Breast epithelium (tissue), 4 donors: ENCODE data around the gene PRDX2. TPM values are rescaled to one million over a fixed set of nuclear protein-coding genes. Genes with fewer than 3 reads are reported as not detected.

Experiments
- DNase-seq, 2 donors: peaks; one replicate each; pipeline ENCODE4 v3.0.0-alpha.2; 2019; ENCODE audit warnings: low spot score in 2 of 2
- H3K27ac ChIP-seq, 2 donors: fragments of 200-600 bp; sonication (generic) in 1 of 2; one replicate each; pipeline ENCODE4 v1.5.1; 2016 to 2019; ENCODE audit warnings: mild to moderate bottlenecking in 1 of 2
- H3K27me3 ChIP-seq, 2 donors: fragments of 200-600 bp; sonication (generic) in 1 of 2; one replicate each; pipeline versions ENCODE4 v1.5.1 to v1.6.0; 2017 to 2019; ENCODE audit warnings: control low read depth in 1 of 2, mild to moderate bottlenecking in 1 of 2
- H3K36me3 ChIP-seq: fragments of 200-600 bp; one replicate; pipeline ENCODE4 v1.5.1; 2019
- H3K4me1 ChIP-seq, 2 donors: fragments of 200-600 bp; sonication (generic); one replicate each; pipeline ENCODE4 v1.5.1; 2016 to 2019; ENCODE audit warnings: control low read depth in 1 of 2
- H3K4me3 ChIP-seq, 3 donors: fragments of 200-600 bp; sonication (generic); 1 replicate in 2 of 3; 2 replicates in 1 of 3; pipeline ENCODE4 v1.5.1; 2016 to 2019; ENCODE audit warnings: mild to moderate bottlenecking in 3 of 3, moderate library complexity in 2 of 3
- H3K9me3 ChIP-seq, 2 donors: fragments of 200-600 bp; sonication (generic) in 1 of 2; one replicate each; pipeline ENCODE4 v1.5.1; 2016 to 2019; ENCODE audit warnings: control low read depth in 1 of 2
- POLR2A ChIP-seq: fragments of 450-650 bp; IDR thresholded peaks from one replicate; pipeline ENCODE4 v1.6.1; 2016; ENCODE audit warnings: antibody characterized with exemption, mild to moderate bottlenecking, moderate library complexity
- POLR2AphosphoS5 ChIP-seq, 3 donors: sonication (generic); formaldehyde crosslinking; IDR thresholded peaks; one replicate each; pipeline ENCODE4 v1.6.1; 2017; ENCODE audit warnings: antibody characterized with exemption in 3 of 3
- intact Hi-C: fragments of 100-400 bp; cut with DNase I; formaldehyde crosslinking; loops from one replicate; pipeline ENCODE4 v1.15.1; 2023; ENCODE audit warnings: low total_unique reads
- total RNA-seq, 3 donors: library from RNA; depleted of rRNA; stranded (reverse); fragments of >200 nt; gene quantifications; one replicate each; pipeline ENCODE4 v1.1.0, GENCODE V29; 2016
- TF ChIP-seq, protein P1 (sequence below), 3 donors: fragments of 450-650 bp; IDR thresholded peaks; one replicate each; pipeline ENCODE4 v1.5.1; 2016 to 2017; ENCODE audit warnings: antibody characterized with exemption in 3 of 3, mild to moderate bottlenecking in 3 of 3, moderate library complexity in 3 of 3

PRDX2 gene
- total RNA-seq, 3 donors from 2014 or later = 150 to 199 (median 199) TPM

GRCh38 chr19:12838886-12839756, 37.5 kb upstream of the PRDX2 start:
- Histone ChIP-seq H3K4me3 (peak overlapping the region in 2 of 3 donors; percentile 35 to 57), H3K36me3 (no peaks in the 10 kb centered on the region), H3K27ac (no peak overlapping the region), H3K9me3 (no peaks in the 10 kb centered on the region), H3K4me1 (peaks cover 4 to 6% of the 10 kb centered on the region in 2 donors), H3K27me3 (peaks cover 17 to 96% of the 10 kb centered on the region in 2 donors)
- TF ChIP-seq, protein P1, sequence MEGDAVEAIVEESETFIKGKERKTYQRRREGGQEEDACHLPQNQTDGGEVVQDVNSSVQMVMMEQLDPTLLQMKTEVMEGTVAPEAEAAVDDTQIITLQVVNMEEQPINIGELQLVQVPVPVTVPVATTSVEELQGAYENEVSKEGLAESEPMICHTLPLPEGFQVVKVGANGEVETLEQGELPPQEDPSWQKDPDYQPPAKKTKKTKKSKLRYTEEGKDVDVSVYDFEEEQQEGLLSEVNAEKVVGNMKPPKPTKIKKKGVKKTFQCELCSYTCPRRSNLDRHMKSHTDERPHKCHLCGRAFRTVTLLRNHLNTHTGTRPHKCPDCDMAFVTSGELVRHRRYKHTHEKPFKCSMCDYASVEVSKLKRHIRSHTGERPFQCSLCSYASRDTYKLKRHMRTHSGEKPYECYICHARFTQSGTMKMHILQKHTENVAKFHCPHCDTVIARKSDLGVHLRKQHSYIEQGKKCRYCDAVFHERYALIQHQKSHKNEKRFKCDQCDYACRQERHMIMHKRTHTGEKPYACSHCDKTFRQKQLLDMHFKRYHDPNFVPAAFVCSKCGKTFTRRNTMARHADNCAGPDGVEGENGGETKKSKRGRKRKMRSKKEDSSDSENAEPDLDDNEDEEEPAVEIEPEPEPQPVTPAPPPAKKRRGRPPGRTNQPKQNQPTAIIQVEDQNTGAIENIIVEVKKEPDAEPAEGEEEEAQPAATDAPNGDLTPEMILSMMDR (IDR thresholded peaks at IDR 0.05) = no peak
- TF ChIP-seq POLR2AphosphoS5 (IDR thresholded peaks at IDR 0.05) (no peak), POLR2A (no peak)
- no peak for DNase-seq
- intact Hi-C loops = no loop called here

GRCh38 chr19:12838182-12838885, 36.7 kb upstream of the PRDX2 start, which contains the start of gene MAST1:
TSS of gene MAST1 (plus strand) at chr19:12838515. CDS start at chr19:12838573, 58 bp downstream.
- Histone ChIP-seq H3K27me3 (peaks cover 21 to 95% of the 10 kb centered on the region in 2 donors), H3K9me3 (no peaks in the 10 kb centered on the region), H3K27ac (no peak within 1 kb of the TSS), H3K4me3 (peak within 1 kb of the TSS in 2 of 3 donors; percentile 35 to 57), H3K36me3 (no peaks in the 10 kb centered on the region), H3K4me1 (peaks cover 9 to 10% of the 10 kb centered on the region in 2 donors)
- no peak for DNase-seq
- no peak for TF ChIP-seq POLR2AphosphoS5 (IDR thresholded peaks at IDR 0.05)
- TF ChIP-seq, protein P1 (IDR thresholded peaks at IDR 0.05) = peak in 1 of 3 donors; percentile 32
- no peak for TF ChIP-seq POLR2A
- intact Hi-C loops = no loop called here

DNA sequence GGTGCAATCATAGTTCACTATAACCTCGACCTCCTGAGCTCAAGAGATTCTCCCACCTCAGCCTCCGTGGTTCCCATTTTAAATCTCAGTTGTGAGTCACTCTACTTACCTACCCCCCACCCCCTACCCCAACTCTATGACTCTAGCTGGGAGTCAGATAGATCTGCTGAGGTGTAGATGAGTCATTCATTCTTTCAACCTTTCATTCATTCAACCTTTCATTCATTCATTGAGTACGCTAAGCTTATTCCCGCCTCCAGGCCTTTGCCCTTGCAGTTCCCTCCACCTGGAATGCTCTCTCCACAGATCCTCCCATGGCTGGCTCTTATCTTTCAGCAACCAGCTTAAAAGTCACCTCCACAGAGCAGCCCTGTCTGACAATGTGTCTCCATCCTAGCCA, 35.6 kb upstream of the PRDX2 start:
- Histone ChIP-seq H3K36me3 (no peaks in the 10 kb centered on the region), H3K4me3 (no peak overlapping the region), H3K4me1 (peaks cover 10% of the 10 kb centered on the region in 2 donors), H3K27me3 (peaks cover 21 to 95% of the 10 kb centered on the region in 2 donors), H3K27ac (no peak overlapping the region), H3K9me3 (no peaks in the 10 kb centered on the region)
- intact Hi-C loops = no loop called here
- TF ChIP-seq POLR2AphosphoS5 (IDR thresholded peaks at IDR 0.05) (no peak), POLR2A (no peak)
- TF ChIP-seq, protein P1 (IDR thresholded peaks at IDR 0.05) = no peak
- DNase-seq = no peak

DNA sequence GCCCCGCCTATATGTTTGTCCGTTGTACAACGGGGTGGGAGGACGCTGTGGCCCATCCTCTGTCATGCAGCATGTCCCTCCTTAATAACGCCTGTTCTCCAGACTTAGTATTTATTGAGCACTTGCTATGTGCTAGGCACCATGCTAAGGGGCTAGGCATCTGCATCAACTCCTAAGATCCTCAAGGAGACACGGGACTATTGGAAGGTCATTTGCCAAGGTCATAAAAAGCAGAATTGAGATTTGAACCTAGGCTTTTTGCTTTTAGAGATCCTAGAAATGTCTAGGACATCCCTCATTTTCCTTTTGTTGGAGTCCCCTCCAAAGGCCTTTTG, 34.9 kb upstream of the PRDX2 start:
- TF ChIP-seq, protein P1 (IDR thresholded peaks at IDR 0.05) = no peak
- TF ChIP-seq POLR2AphosphoS5 (IDR thresholded peaks at IDR 0.05) = no peak
- no peak for TF ChIP-seq POLR2A
- Histone ChIP-seq H3K27ac (no peak overlapping the region), H3K4me1 (peaks cover 10% of the 10 kb centered on the region in 2 donors), H3K4me3 (no peak overlapping the region), H3K27me3 (peaks cover 21 to 96% of the 10 kb centered on the region in 2 donors), H3K36me3 (no peaks in the 10 kb centered on the region), H3K9me3 (no peaks in the 10 kb centered on the region)
- DNase-seq = no peak
- intact Hi-C loops = no loop called here
